ENCODE results near the gene SV2C. TPM values are rescaled to one million over a fixed set of nuclear protein-coding genes. Genes with fewer than 3 reads are reported as not detected.
"Not testable (repeated sequence)": the region's sequence is repeated elsewhere in the genome, so short reads cannot be mapped to it uniquely, and the experiment has no call there.

SV2C gene
- total RNA-seq, 1 donor from 2014 or later: 0.15 TPM

- Histone ChIP-seq H2AFZ (replicated peaks) (no peak overlapping the region), H3K79me2 (ENCODE audit: low read depth) (no peaks in the 10 kb centered on the region), H3K4me2 (no peak overlapping the region), H3K4me1 (peaks cover 5% of the 10 kb centered on the region), H3K9me3 (ENCODE audit: low read depth) (no peaks in the 10 kb centered on the region), H4K20me1 (ENCODE audit: low read depth) (no peaks in the 10 kb centered on the region), H3K4me3 (no peak overlapping the region), H3K27ac (no peak overlapping the region), H3K9ac (no peak overlapping the region), H3F3A (ENCODE audit: low read depth) (peaks cover 4% of the 10 kb centered on the region), H3K36me3 (no peaks in the 10 kb centered on the region), H3K27me3 (no peaks in the 10 kb centered on the region)
- H3K27me3 Mint-ChIP-seq (ENCODE audit: insufficient read depth, low read depth): peaks cover 2% of the 10 kb centered on the region
- TF ChIP-seq EZH2phosphoT487 (IDR thresholded peaks at IDR 0.05): no peak
- no peak for TF ChIP-seq CTCF (IDR thresholded peaks at IDR 0.05)
- peaks cover 3% of the 10 kb centered on the region for H3K4me1 Mint-ChIP-seq
- no peak overlapping the region for H3K27ac Mint-ChIP-seq
- no peaks in the 10 kb centered on the region for H3K9me3 Mint-ChIP-seq
- DNase-seq (ENCODE audit: low spot score): no peak
- H3K36me3 Mint-ChIP-seq: peaks cover 6% of the 10 kb centered on the region
- no peak overlapping the region for H3K4me3 Mint-ChIP-seq
Measured at GRCh38 chr5:76298852-76299251, 215.7 kb downstream of the SV2C start.

DNA sequence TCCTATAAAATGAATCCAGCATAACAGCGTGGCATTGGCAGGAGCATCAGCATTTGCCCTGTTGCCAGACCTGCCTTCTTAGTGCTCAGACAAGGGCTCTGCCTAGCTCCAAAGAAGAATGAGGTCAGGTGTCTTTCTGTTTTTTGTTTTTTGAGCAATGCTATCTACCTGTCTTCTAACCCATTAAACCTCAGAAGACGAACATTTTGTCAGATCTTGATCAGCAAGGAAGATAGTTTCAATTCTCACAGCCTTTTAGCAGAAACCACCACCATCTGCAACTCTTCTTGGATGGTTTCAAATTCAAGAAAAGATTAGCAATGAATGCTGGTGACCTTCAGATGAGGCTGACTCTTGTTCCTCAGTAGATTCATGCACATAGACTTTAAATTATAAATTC, 216.4 kb downstream of the SV2C start:
- Mint-ChIP-seq H3K36me3 (peaks cover 11% of the 10 kb centered on the region), H3K27ac (no peak overlapping the region), H3K9me3 (no peaks in the 10 kb centered on the region), H3K4me1 (peaks cover 3% of the 10 kb centered on the region), H3K27me3 (ENCODE audit: insufficient read depth, low read depth) (no peaks in the 10 kb centered on the region), H3K4me3 (no peak overlapping the region)
- Histone ChIP-seq H3K4me3 (no peak overlapping the region), H3K27me3 (no peaks in the 10 kb centered on the region), H4K20me1 (ENCODE audit: low read depth) (no peaks in the 10 kb centered on the region), H3F3A (ENCODE audit: low read depth) (peaks cover 4% of the 10 kb centered on the region), H3K79me2 (ENCODE audit: low read depth) (no peaks in the 10 kb centered on the region), H3K4me1 (peaks cover 5% of the 10 kb centered on the region), H3K9ac (no peak overlapping the region), H3K27ac (no peak overlapping the region), H3K9me3 (ENCODE audit: low read depth) (no peaks in the 10 kb centered on the region), H3K4me2 (no peak overlapping the region), H3K36me3 (no peaks in the 10 kb centered on the region), H2AFZ (replicated peaks) (no peak overlapping the region)
- no peak for TF ChIP-seq CTCF (IDR thresholded peaks at IDR 0.05)
- no peak for TF ChIP-seq EZH2phosphoT487 (IDR thresholded peaks at IDR 0.05)
- TF ChIP-seq EZH2 (IDR thresholded peaks at IDR 0.05): no peak
- no peak for DNase-seq (ENCODE audit: low spot score)

- H3K79me2 ChIP-seq (ENCODE audit: low read depth); H3K27me3 ChIP-seq; H3K4me1 ChIP-seq; H3K9me3 Mint-ChIP-seq; H3K36me3 ChIP-seq; H3K4me1 Mint-ChIP-seq; H3K9me3 ChIP-seq (ENCODE audit: low read depth); H3F3A ChIP-seq (ENCODE audit: low read depth); H3K4me3 Mint-ChIP-seq; DNase-seq (ENCODE audit: low spot score); H3K27me3 Mint-ChIP-seq (ENCODE audit: insufficient read depth, low read depth); H3K27ac Mint-ChIP-seq; H3K27ac ChIP-seq; H3K9ac ChIP-seq; H3K4me2 ChIP-seq; H4K20me1 ChIP-seq (ENCODE audit: low read depth); H3K4me3 ChIP-seq; H2AFZ ChIP-seq (replicated peaks): not testable (repeated sequence)
- peaks cover 11% of the 10 kb centered on the region for H3K36me3 Mint-ChIP-seq
Measured at GRCh38 chr5:76301932-76302331, 218.7 kb downstream of the SV2C start.

- H3K36me3 ChIP-seq; H2AFZ ChIP-seq (replicated peaks); H3K4me2 ChIP-seq; H3K4me1 Mint-ChIP-seq; H4K20me1 ChIP-seq (ENCODE audit: low read depth); H3K27me3 ChIP-seq; H3K79me2 ChIP-seq (ENCODE audit: low read depth); H3K4me3 Mint-ChIP-seq; H3K4me3 ChIP-seq; H3K9ac ChIP-seq; H3F3A ChIP-seq (ENCODE audit: low read depth); DNase-seq (ENCODE audit: low spot score); H3K9me3 ChIP-seq (ENCODE audit: low read depth); H3K9me3 Mint-ChIP-seq; H3K27ac Mint-ChIP-seq; H3K27ac ChIP-seq; H3K27me3 Mint-ChIP-seq (ENCODE audit: insufficient read depth, low read depth): not testable (repeated sequence)
- peaks cover 13% of the 10 kb centered on the region for H3K36me3 Mint-ChIP-seq
- peaks cover 14% of the 10 kb centered on the region for H3K4me1 ChIP-seq
Measured at GRCh38 chr5:76302661-76303060, 219.5 kb downstream of the SV2C start.
